CD4-positive, alpha-beta T cell (primary cell): ENCODE results near the gene NYAP2. TPM values are rescaled to one million over a fixed set of nuclear protein-coding genes. Genes with fewer than 3 reads are reported as not detected.

Experiments
- ATAC-seq: fragments of 200-7000 bp; cut with Tn5 transposase; one replicate; pipeline ENCODE4 v1.10.0; 2022; ENCODE audit warnings: mild to moderate bottlenecking; ENCODE audit not compliant: poor library complexity
- CTCF ChIA-PET: fragments of 350-600 bp; sonication (Branson Sonifier 250); formaldehyde crosslinking; loops from one replicate; lab custom pipeline; 2021; ENCODE audit warnings: antibody characterized with exemption, inconsistent platforms; lab: Charles Lee
- POLR2A ChIA-PET: fragments of 350-600 bp; sonication (Branson Sonifier 250); formaldehyde crosslinking; loops from one replicate; lab custom pipeline; 2021; ENCODE audit warnings: antibody characterized with exemption, inconsistent platforms; lab: Charles Lee
- DNase-seq, 14 experiments: peaks; one replicate each; pipeline ENCODE4 v3.0.0-alpha.2; 2013 to 2020; ENCODE audit warnings: mixed read lengths in 2 of 14
- H3K27ac ChIP-seq, 2 donors: one replicate each; pipeline versions ENCODE4 v1.5.1 to v1.7.0; 2013; ENCODE audit warnings: low read length in 2 of 2, low read depth in 1 of 2, mild to moderate bottlenecking in 1 of 2
- H3K27me3 ChIP-seq, 2 experiments: 1 replicate in 1 of 2; 2 replicates in 1 of 2; pipeline versions ENCODE4 v1.6.1 to v1.7.0; 2013; ENCODE audit warnings: low read length in 2 of 2, control low read depth in 1 of 2, mild to moderate bottlenecking in 1 of 2, moderate library complexity in 1 of 2; ENCODE audit not compliant: insufficient read depth in 2 of 2, control insufficient read depth in 1 of 2
- H3K36me3 ChIP-seq: one replicate; pipeline ENCODE4 v1.6.1; 2013; ENCODE audit warnings: low read length, control low read depth; ENCODE audit not compliant: insufficient read depth
- H3K4me1 ChIP-seq: one replicate; pipeline ENCODE4 v1.6.1; 2013; ENCODE audit warnings: low read length, control low read depth; ENCODE audit not compliant: insufficient read depth
- H3K4me3 ChIP-seq: one replicate; pipeline ENCODE4 v1.5.1; 2013; ENCODE audit warnings: mild to moderate bottlenecking, low read length, moderate library complexity
- H3K9me3 ChIP-seq, 2 experiments: 1 replicate in 1 of 2; 2 replicates in 1 of 2; pipeline versions ENCODE4 v1.6.1 to v1.7.0; 2013; ENCODE audit warnings: low read length in 2 of 2, mild to moderate bottlenecking in 2 of 2, control low read depth in 1 of 2, moderate library complexity in 1 of 2; ENCODE audit not compliant: control insufficient read depth in 1 of 2, insufficient read depth in 1 of 2
- H3K27ac Mint-ChIP-seq: one replicate; pipeline ENCODE4 v1.8.0; 2020; ENCODE audit warnings: mixed read lengths
- H3K27me3 Mint-ChIP-seq: one replicate; pipeline ENCODE4 v1.8.0; 2021; ENCODE audit warnings: mixed read lengths
- H3K36me3 Mint-ChIP-seq: one replicate; pipeline ENCODE4 v1.8.0; 2021; ENCODE audit warnings: low read depth, mixed read lengths
- H3K4me1 Mint-ChIP-seq: one replicate; pipeline ENCODE4 v1.8.0; 2021; ENCODE audit warnings: low read depth, mixed read lengths
- H3K4me3 Mint-ChIP-seq: one replicate; pipeline ENCODE4 v1.8.0; 2020; ENCODE audit warnings: mild to moderate bottlenecking, mixed read lengths
- H3K9me3 Mint-ChIP-seq: one replicate; pipeline ENCODE4 v1.8.0; 2020; ENCODE audit warnings: mixed read lengths
- CTCF ChIP-seq: fragments of 200-600 bp; IDR thresholded peaks from one replicate; pipeline ENCODE4 v1.8.0; 2022; ENCODE audit warnings: antibody characterized with exemption, mild to moderate bottlenecking
- intact Hi-C, 2 experiments: fragments of 100-400 bp; cut with DNase I in 1 of 2; cut with micrococcal nuclease in 1 of 2; formaldehyde crosslinking; loops; one replicate each; pipeline versions ENCODE4 v1.15.1 to v1.9.0; 2023 to 2025; cut with DNase I, micrococcal nuclease
- total RNA-seq, 174 experiments: library from RNA in 2 of 174; stranded (reverse) in 2 of 174; gene quantifications; one replicate each; pipeline ENCODE4 v1.2.3 and lab custom pipeline; 2021 to 2026

Gene NYAP2
- total RNA-seq, 2 experiments from 2014 or later, result not detected

- no peaks in the 10 kb centered on the region for H3K9me3 ChIP-seq
- Mint-ChIP-seq H3K36me3 (no peaks in the 10 kb centered on the region), H3K9me3 (no peaks in the 10 kb centered on the region), H3K27me3 (peaks cover 41% of the 10 kb centered on the region), H3K27ac (no peak overlapping the region), H3K4me3 (no peak overlapping the region), H3K4me1 (no peaks in the 10 kb centered on the region)
- ChIA-PET CTCF (interaction anchor here (0.7 to 1.3 kb wide), 7 partner anchors 8 to 1298 kb away, joined by 3 read pairs; no protein-coding TSS in a partner anchor), POLR2A (no interaction called here)
- no peak overlapping the region for H3K4me3 ChIP-seq
- H3K36me3 ChIP-seq, result no peaks in the 10 kb centered on the region
- intact Hi-C loops, result loop anchor here (1.0 to 5.0 kb wide), 5 partner anchors 538 to 1303 kb away; no protein-coding TSS in a partner anchor
- no peak overlapping the region for H3K27ac ChIP-seq
- H3K27me3 ChIP-seq, result no peaks in the 10 kb centered on the region
- peak; percentile 71 for ATAC-seq
- no peaks in the 10 kb centered on the region for H3K4me1 ChIP-seq
- peak; percentile 59 to 81 (median 68) for DNase-seq
- TF ChIP-seq CTCF, result peak; percentile 94
Measured at GRCh38 chr2:225660262-225661131, 261.0 kb downstream of the NYAP2 start.

GRCh38 chr2:225662101-225662500 is 262.6 kb downstream of the NYAP2 start:
- Histone ChIP-seq H3K27ac (no peak overlapping the region), H3K27me3 (no peaks in the 10 kb centered on the region), H3K9me3 (no peaks in the 10 kb centered on the region), H3K4me3 (no peak overlapping the region), H3K4me1 (no peaks in the 10 kb centered on the region), H3K36me3 (no peaks in the 10 kb centered on the region)
- ChIA-PET POLR2A (no interaction called here), CTCF (no interaction called here)
- DNase-seq, result no peak
- TF ChIP-seq CTCF, result no peak
- intact Hi-C loops, result loop anchor here in 1 of 2 experiments (5.0 kb wide), 3 partner anchors 660 to 1305 kb away; no protein-coding TSS in a partner anchor
- no peaks in the 10 kb centered on the region for H3K4me1 Mint-ChIP-seq
- ATAC-seq, result no peak
- H3K4me3 Mint-ChIP-seq, result no peak overlapping the region
- H3K27ac Mint-ChIP-seq, result no peak overlapping the region
- no peaks in the 10 kb centered on the region for H3K36me3 Mint-ChIP-seq
- H3K27me3 Mint-ChIP-seq, result peaks cover 30% of the 10 kb centered on the region
- no peaks in the 10 kb centered on the region for H3K9me3 Mint-ChIP-seq

- TF ChIP-seq CTCF, result no peak
- no peaks in the 10 kb centered on the region for H3K9me3 Mint-ChIP-seq
- Histone ChIP-seq H3K27ac (no peak overlapping the region), H3K36me3 (no peaks in the 10 kb centered on the region), H3K4me1 (no peaks in the 10 kb centered on the region), H3K27me3 (no peaks in the 10 kb centered on the region), H3K4me3 (no peak overlapping the region), H3K9me3 (no peaks in the 10 kb centered on the region)
- ChIA-PET CTCF (no interaction called here), POLR2A (no interaction called here)
- H3K27ac Mint-ChIP-seq, result no peak overlapping the region
- H3K36me3 Mint-ChIP-seq, result no peaks in the 10 kb centered on the region
- DNase-seq (no peak), ATAC-seq (no peak)
- intact Hi-C loops, result no loop called here
- H3K4me1 Mint-ChIP-seq, result no peaks in the 10 kb centered on the region
- H3K4me3 Mint-ChIP-seq, result no peak overlapping the region
- H3K27me3 Mint-ChIP-seq, result peaks cover 23% of the 10 kb centered on the region
Measured at GRCh38 chr2:225667445-225667844, 267.9 kb downstream of the NYAP2 start.
